K562 (cell line): ENCODE results near the gene CARM1. TPM values are rescaled to one million over a fixed set of nuclear protein-coding genes. Genes with fewer than 3 reads are reported as not detected.

ENCODE experiments used
- CGGBP1 ChIP-seq: fragments of 250-450 bp; sonication (Bioruptor Pico); IDR thresholded peaks from 2 replicates; pipeline ENCODE4 v1.9.0; 2021; ENCODE audit warnings: mild to moderate bottlenecking
- CHD2 ChIP-seq: IDR thresholded peaks from 2 replicates; pipeline ENCODE4 v1.6.1; 2011; ENCODE audit warnings: low read depth, low read length
- CHD4 ChIP-seq: fragments of 200-600 bp; sonication (generic); IDR thresholded peaks from 3 replicates; pipeline ENCODE4 v1.6.1; 2012; ENCODE audit warnings: low read depth, mild to moderate bottlenecking, mixed read lengths, low read length, inconsistent platforms; ENCODE audit not compliant: insufficient read depth, insufficient replicate concordance, poor library complexity, severe bottlenecking
- CREM ChIP-seq: IDR thresholded peaks from 2 replicates; pipeline ENCODE4 v1.6.1; 2014; ENCODE audit warnings: antibody characterized with exemption, low read depth
- E2F8 ChIP-seq: fragments of 450-650 bp; IDR thresholded peaks from 2 replicates; pipeline ENCODE4 v1.7.1; 2018; ENCODE audit warnings: mild to moderate bottlenecking, low read depth; ENCODE audit not compliant: partially characterized antibody
- FOXP1 ChIP-seq: sonication (generic); formaldehyde crosslinking; IDR thresholded peaks from 2 replicates; pipeline ENCODE4 v1.8.0; 2022; ENCODE audit warnings: mild to moderate bottlenecking, missing genetic modification reagents
- HMG20B ChIP-seq: fragments of 250-450 bp; sonication (Bioruptor Pico); IDR thresholded peaks from 2 replicates; pipeline ENCODE4 v1.5.0; 2021; ENCODE audit warnings: mild to moderate bottlenecking
- MAFK ChIP-seq: IDR thresholded peaks from 2 replicates; pipeline ENCODE4 v1.6.1; 2011; ENCODE audit warnings: low read length, improper control_type of control experiment
- NFYB ChIP-seq: IDR thresholded peaks from 2 replicates; pipeline ENCODE4 v1.6.1; 2011; ENCODE audit warnings: mild to moderate bottlenecking, moderate library complexity; ENCODE audit not compliant: insufficient read length; ENCODE audit errors: extremely low read depth
- OTX1 ChIP-seq: fragments of 450-650 bp; formaldehyde crosslinking; IDR thresholded peaks from 2 replicates; pipeline ENCODE4 v1.4.0; 2022; ENCODE audit warnings: mild to moderate bottlenecking
- POLR2B ChIP-seq: fragments of 450-650 bp; IDR thresholded peaks from 2 replicates; pipeline ENCODE4 v1.6.1; 2018; ENCODE audit warnings: low read depth; ENCODE audit not compliant: partially characterized antibody
- RFX5 ChIP-seq: IDR thresholded peaks from 2 replicates; pipeline ENCODE4 v1.6.1; 2011; ENCODE audit warnings: low read depth, mild to moderate bottlenecking, improper control_type of control experiment, low read length
- SP2 ChIP-seq: IDR thresholded peaks from 2 replicates; pipeline ENCODE4 v1.6.1; 2011; ENCODE audit warnings: mild to moderate bottlenecking, low read depth, low read length, moderate library complexity; ENCODE audit not compliant: poor library complexity, severe bottlenecking; ENCODE audit errors: extremely low read depth
- SRF ChIP-seq, 2 experiments: fragments of 250-450, 450-650 bp in 1 of 2; sonication (Bioruptor Pico) in 1 of 2; sonication (generic) in 1 of 2; formaldehyde crosslinking; IDR thresholded peaks; 2 replicates each; pipeline versions ENCODE4 v1.5.0 to v1.5.1; 2020 to 2022; ENCODE audit warnings: mild to moderate bottlenecking in 1 of 2, missing genetic modification reagents in 1 of 2
- ZMIZ1 ChIP-seq, 2 experiments: fragments of 150-350 bp in 1 of 2; IDR thresholded peaks; 2 replicates each; pipeline ENCODE4 v1.6.1; 2012 to 2016; ENCODE audit warnings: low read depth in 2 of 2, low read length in 2 of 2, mild to moderate bottlenecking in 1 of 2, moderate library complexity in 1 of 2
- ZNF511 ChIP-seq: sonication (generic); formaldehyde crosslinking; IDR thresholded peaks from 2 replicates; pipeline ENCODE4 v1.8.0; 2022; ENCODE audit warnings: mild to moderate bottlenecking, missing genetic modification reagents
- ZNF740 ChIP-seq, 3 experiments: fragments of 200-800 bp in 1 of 3; sonication (Bioruptor generic) in 1 of 3; sonication (generic) in 1 of 3; formaldehyde crosslinking in 1 of 3; IDR thresholded peaks; 2 replicates each; pipeline versions ENCODE4 v1.6.1 to v1.8.0; 2016 to 2022; ENCODE audit warnings: mild to moderate bottlenecking in 2 of 3, missing compliant biosample characterization in 2 of 3, missing genetic modification characterization in 2 of 3, missing genetic modification reagents in 1 of 3
- ZSCAN32 ChIP-seq: fragments of 450-650 bp; formaldehyde crosslinking; IDR thresholded peaks from 2 replicates; pipeline ENCODE4 v1.4.0; 2020; ENCODE audit warnings: mild to moderate bottlenecking, moderate library complexity
- polyA plus RNA-seq, 8 experiments: library from polyadenylated mRNA; depleted of rRNA in 4 of 8; stranded (reverse) in 5 of 8; unstranded in 3 of 8; fragments of >200 nt; fragmentation: Nextera tagmentation in 2 of 8; fragmentation: Illumina TruSeq in 1 of 8; extraction: Ambion mirVana in 2 of 8; extraction: Trizol in 1 of 8; gene quantifications; 2 replicates each; pipeline versions ENCODE4 v1.2.1 to v1.2.3, GENCODE V29; 2011 to 2014; ENCODE audit warnings: inconsistent platforms in 1 of 8, missing spikeins in 1 of 8
- total RNA-seq, 7 experiments: library from RNA; depleted of rRNA in 6 of 7; stranded (reverse); fragments of >200 nt in 6 of 7; fragmentation: Illumina TruSeq in 2 of 7; extraction: Trizol in 2 of 7; gene quantifications; 2 replicates each; pipeline versions ENCODE4 v1.2.1 to v1.2.3, GENCODE V29; 2011 to 2021; ENCODE audit warnings: low replicate concordance in 1 of 7

CARM1 gene
- total and polyA plus RNA-seq, 9 of the 15 experiments (the other 6 are each of a cell fraction or from before 2014, with no cell fraction given) = 0.36 to 86.0 (median 29.7) TPM

GRCh38 chr19:10835089-10835753, 36.1 kb upstream of the CARM1 start (continued):
- TF ChIP-seq CGGBP1 (CRISPR knock-in tag) (0 out of 2 replicates have a peak, but pooled peaks have one; percentile 13), ZMIZ1 (IDR thresholded peaks at IDR 0.05; ENCODE audit: low read depth in 2 of 2, low read length in 2 of 2) (no peak), CHD2 (no peak), OTX1 (CRISPR knock-in tag) (peak; percentile 8; the same call in 1 of the 2 replicates), RFX5 (no peak), POLR2B (peak; percentile 62), ZNF740 (CRISPR knock-in tag; IDR thresholded peaks at IDR 0.05) (0 out of 2 replicates have a peak, but pooled peaks have one; percentile 33), ZNF740 (tag; IDR thresholded peaks at IDR 0.05) (no peak), ZSCAN32 (CRISPR knock-in tag) (no peak), SP2 (peak; percentile 35), CREM (peak; percentile 35), MAFK (0 out of 2 replicates have a peak, but pooled peaks have one; percentile 10), NFYB (peak; percentile 66), E2F8 (peak; percentile 68), ZNF511 (peak; percentile 50; the same call in 1 of the 2 replicates), HMG20B (no peak), CHD4 (no peak), FOXP1 (CRISPR knock-in tag) (peak; percentile 77; the same call in 1 of the 2 replicates), SRF (CRISPR knock-in tag; IDR thresholded peaks at IDR 0.05) (peak in 1 of 2 experiments; percentile 61; a peak in 1 of 4 replicates)
